Glomerular visceral epithelial cell (primary cell): ENCODE results near the gene LYZL6.
A peak's percentile ranks its signal among the peaks of the same experiment; 100 is the strongest.

Source experiments
- DNase-seq: peaks from one replicate; pipeline ENCODE4 v3.0.0-alpha.2; 2016; ENCODE audit errors: extremely low spot score

Gene LYZL6, protein sequence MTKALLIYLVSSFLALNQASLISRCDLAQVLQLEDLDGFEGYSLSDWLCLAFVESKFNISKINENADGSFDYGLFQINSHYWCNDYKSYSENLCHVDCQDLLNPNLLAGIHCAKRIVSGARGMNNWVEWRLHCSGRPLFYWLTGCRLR

GRCh38 chr17:35943537-35943936, at the start of gene LYZL6:
LYZL6 (minus strand) TSS chr17:35943713; CDS start chr17:35939356, 4,357 bp downstream.
- DNase-seq: no peak

DNA sequence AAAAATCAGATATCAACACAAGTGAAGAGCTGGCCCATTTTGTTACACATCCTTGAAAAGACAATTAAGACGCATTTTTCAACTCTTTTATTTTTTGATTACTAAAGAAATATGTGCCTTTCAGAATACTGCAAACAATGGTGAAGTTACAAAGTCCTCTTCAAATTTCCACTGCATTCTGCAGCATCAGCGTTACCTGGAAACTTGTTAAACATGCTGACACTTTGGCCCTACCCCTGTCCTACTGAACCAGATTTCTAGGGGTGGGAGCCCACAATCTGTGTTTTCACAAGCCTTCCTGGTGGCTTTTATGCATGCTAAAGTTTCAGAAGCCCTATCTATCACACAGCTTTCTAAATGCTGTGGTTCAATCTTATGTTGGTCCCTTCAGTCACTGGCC, 47.6 kb upstream of the LYZL6 start:
- DNase-seq: no peak

- no peak for DNase-seq
Measured at GRCh38 chr17:35988164-35988563, 44.7 kb upstream of the LYZL6 start.

DNA sequence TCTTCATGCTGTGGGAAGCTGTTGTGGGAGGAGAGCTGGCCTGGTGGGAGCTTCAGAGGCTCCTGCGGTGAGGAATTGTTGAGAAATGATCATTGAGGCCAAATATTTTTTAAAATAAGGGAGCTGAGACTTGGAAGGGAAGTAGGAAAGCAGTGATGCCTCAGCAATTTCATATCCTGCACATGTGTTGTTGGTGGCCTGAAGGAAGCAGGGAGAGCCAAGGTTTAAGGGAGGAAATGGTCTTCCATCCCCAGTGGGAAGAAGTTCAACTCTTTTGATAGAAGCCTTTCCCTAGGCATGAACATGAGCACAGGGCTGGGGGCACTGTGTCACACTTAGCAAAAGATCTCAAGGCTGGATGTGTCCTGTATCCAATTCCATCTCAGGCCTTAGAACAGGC, 43.1 kb upstream of the LYZL6 start, which contains the start of gene CCL14:
CCL14 (minus strand) TSS at position 87 of the 400 bp plus-strand sequence; CDS start at position 7, 80 bp downstream.
- DNase-seq: no peak

DNA sequence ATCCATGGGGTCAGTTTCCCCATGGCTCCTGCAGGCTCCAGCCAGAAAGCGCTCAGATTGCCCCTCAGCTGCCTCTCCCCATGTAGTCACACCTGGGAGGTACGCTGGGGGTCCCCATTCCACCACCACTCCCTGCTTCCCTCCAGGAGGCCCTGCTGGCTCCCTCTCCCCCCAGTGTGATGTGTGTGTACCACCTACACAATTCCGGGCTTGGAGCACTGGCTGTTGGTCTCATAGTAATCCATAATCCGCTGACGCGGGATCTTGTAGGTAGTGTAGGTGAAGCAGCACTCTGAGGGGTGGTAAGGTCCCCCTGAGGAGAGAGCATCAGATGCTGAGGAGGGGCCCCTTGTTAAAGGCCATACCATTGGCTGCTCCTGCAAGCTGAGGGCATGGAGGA, 40.6 kb upstream of the LYZL6 start:
- no peak for DNase-seq

DNA sequence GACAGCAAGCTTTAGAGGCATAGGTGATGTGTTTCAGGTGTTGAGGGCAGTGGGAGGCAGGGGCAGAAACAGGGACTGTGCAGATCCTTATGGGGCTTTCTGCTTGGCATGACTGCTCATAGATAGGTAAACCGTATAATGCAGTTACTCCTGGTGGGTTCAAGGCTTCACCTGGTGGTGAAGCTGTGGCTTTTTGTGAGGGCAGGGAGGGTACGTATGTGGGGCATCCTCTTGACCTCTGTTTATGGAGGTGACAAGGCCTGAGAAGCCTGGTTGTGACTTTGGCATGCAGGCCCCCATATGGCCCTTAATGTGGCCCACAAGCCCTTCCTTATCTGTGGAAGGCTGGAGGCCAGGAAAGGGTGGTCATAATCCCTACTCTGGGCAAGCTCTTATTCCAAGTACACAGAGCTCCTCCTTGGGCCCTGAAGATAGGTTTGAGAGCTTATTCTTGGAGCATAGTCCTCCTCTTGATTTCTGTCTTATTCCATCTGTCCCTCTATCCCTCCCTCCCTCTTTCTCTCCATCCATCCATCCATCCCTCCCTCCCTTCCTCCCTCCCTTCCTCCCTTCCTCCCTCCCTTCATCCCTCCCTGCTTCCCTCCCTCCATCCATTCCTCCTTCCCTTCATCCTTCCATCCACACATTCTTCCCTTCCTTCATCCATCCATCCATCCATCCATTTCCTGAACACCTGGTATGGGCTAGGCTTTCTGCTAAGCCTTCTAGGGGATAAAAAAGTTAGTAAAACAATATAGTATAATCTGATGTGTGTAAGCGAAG, 39.1 kb upstream of the LYZL6 start:
- no peak for DNase-seq

DNA sequence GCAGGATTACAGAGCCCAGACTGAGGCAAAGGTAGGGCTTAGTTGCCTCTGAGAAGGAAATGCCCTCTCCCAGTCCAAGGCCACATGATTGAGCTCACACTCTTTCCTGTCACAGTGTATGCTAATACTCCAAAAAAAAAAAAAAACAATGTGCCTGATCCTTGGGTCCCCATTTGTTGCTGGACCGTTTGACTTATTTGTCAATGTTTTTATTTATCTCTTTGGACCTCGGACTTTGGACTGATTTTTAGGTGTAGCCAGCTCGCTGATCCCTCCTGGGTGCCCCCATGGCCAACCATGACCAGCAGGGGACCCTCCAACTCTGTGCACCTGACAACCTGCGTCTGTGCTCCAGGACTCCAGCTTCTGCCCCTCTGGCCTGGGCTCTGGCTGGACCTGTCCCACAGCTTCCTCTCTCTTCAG, 38.4 kb upstream of the LYZL6 start:
- DNase-seq: no peak

- no peak for DNase-seq
Measured at GRCh38 chr17:35981246-35981645, 37.7 kb upstream of the LYZL6 start, which contains the start of gene CCL16. CCL16 (minus strand) TSS chr17:35981497; CDS start chr17:35981420, 77 bp downstream.

- DNase-seq: no peak
Measured at GRCh38 chr17:35978346-35978745, 34.8 kb upstream of the LYZL6 start.

DNA sequence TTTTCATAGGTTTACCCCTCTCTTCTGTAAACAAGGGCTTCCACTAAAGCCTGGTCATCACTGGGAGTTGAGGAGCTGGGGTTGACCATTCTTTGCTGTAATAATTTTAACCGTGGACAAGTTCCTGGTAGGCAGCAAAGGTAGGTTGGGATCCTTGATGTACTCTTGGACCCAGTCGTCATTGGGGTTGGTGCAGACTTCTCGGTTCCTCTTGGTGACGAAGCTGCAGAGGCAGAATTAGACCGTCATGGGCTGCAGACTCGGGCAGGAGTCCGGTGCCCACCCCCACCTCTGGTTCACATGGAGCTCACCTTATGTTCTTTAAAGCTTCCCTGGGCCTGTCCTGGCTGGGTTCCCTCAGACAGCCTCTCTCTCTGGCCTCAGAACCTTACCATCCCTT, 34.0 kb upstream of the LYZL6 start:
- no peak for DNase-seq

DNA sequence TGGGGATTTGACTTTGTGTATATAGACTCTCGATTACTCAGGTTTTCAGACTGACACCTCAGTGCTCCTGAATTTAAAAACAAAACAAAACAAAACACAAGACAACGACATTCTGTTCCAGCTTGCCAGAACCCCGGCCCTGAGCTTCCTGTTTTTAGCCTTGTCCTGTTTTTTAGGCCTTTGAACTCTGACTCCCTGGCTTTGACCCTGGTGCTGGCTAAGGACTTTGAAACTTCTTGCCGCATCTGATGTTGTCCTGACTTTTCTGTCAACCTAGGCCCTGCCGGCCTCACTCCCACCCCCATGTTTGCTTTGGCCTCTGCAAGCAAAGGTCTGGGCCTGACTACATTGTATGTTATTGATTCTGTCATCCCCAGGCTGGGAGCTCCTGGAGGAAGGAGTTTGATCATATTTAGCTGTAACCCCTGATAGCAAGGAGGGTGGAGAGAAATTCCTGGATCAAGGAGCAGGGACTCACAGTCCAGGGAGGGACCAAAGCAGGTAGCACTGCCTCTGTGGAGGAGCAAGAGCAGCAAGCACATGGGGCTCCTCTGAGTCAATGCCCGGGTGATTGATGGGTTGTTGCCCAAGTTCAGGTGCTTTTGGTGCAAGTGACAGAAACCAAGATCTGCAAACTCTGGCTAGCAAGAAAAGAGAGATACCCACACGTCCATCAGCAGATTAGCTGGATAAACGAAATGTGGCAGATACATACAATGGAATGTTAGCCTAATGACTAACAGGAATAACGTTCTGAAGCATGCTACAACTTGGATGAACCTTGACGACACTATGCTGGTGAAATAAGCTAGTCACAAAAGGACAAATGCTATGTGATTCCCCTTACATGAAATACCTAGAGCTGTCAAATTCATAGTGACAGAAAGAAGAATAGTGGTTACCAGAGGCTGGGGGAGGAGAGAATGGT, 30.1 kb upstream of the LYZL6 start:
- DNase-seq: no peak

- DNase-seq: no peak
Measured at GRCh38 chr17:35972945-35973332, 29.4 kb upstream of the LYZL6 start.

DNA sequence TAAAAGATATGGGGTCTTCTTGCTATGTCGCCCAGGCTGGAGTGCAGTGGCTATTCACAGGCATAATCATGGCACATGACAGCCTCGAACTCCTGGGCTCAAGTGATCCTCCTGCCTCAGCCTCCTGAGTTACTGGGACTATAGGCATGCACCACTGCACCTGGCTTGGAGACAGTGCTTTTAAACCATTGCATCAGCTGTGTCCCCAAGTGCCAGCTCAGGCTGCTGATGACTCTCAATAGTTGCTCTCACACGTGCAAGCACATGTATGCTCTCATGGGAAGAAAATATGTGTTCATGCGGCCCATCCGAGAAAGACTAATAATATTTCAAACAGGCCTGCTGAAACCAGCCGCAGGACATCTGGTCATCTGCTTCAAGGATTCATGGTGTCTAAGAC, 29.0 kb upstream of the LYZL6 start:
- no peak for DNase-seq

- DNase-seq: no peak
Measured at GRCh38 chr17:35972066-35972465, 28.6 kb upstream of the LYZL6 start.

- peak; percentile 80 for DNase-seq
Measured at GRCh38 chr17:35969558-35970380, 26.3 kb upstream of the LYZL6 start.

GRCh38 chr17:35968520-35969054, 25.1 kb upstream of the LYZL6 start:
- no peak for DNase-seq

DNA sequence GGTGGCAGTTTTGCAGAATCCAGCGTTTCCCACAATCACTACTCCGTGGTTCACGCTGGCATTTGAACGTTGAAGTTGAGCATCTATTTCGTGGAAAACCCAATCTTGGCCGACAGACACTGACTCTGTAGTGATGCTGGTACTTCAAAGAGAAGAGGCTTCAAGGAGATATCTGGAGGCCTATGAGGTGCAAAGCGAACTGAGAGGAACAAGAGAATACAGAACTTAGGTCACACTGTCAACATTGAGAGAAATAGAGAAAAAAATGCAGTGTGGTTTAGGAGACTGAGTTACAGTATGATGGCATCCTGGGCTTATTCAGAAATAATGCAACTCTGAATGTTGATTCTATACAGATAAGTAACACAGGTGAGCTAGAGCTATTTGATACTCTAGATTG, 21.8 kb upstream of the LYZL6 start:
- DNase-seq: no peak

DNA sequence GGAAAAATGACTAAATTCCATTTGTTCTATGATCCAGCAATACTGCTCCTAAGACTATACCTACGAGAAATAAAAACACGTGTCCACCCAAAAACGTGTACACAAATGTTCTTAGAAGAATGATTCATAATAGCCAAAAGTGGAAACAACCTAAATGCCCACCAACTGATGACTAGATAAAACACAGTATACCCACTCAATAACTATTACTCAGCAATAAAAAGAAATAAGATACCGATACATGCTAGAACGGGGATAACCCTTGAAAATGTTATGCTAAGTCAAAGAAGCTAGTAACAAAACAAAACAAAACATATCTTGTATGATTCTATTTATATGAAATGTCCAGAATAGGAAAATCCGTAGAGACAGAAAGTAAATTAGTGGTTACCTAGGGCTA, 20.1 kb upstream of the LYZL6 start:
- no peak for DNase-seq

- DNase-seq: no peak
Measured at GRCh38 chr17:35953720-35954119, 10.2 kb upstream of the LYZL6 start.

- no peak for DNase-seq
Measured at GRCh38 chr17:35949401-35949800, 5.9 kb upstream of the LYZL6 start.

DNA sequence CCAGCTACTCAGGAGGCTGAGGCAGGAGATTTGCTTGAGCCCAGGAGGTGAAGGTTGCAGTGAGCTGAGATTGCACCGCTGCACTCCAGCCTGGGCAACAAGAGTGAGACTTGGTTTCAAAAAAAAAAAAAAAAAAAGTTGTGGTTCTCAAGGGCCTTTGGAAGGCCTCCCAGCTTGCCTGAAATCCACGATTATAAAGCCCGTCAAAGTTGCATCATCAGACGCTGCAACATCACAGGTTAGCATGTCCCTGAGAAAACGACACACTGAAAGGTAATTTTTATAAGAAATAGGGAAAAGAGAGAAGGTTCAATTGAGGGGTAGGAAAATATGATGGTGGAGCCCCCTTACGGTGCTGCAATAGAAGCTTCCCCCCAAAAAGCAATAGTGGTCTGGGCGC, 4.6 kb upstream of the LYZL6 start:
- DNase-seq: no peak
